ENCODE results near the gene LIPG. TPM values are rescaled to one million over a fixed set of nuclear protein-coding genes. Genes with fewer than 3 reads are reported as not detected.
"Not testable (repeated sequence)": the region's sequence is repeated elsewhere in the genome, so short reads cannot be mapped to it uniquely, and the experiment has no call there.

Gene LIPG
- total RNA-seq, 4 donors from 2014 or later, result 0.06 to 11.9 (median 1.3) TPM; not detected in 1

- no peaks in the 10 kb centered on the region for H3K4me1 ChIP-seq
- TF ChIP-seq EP300 (IDR thresholded peaks at IDR 0.05) (no peak), POLR2AphosphoS5 (IDR thresholded peaks at IDR 0.05) (no peak), POLR2A (IDR thresholded peaks at IDR 0.05; ENCODE audit: low read depth) (no peak)
- TF ChIP-seq, protein P1, sequence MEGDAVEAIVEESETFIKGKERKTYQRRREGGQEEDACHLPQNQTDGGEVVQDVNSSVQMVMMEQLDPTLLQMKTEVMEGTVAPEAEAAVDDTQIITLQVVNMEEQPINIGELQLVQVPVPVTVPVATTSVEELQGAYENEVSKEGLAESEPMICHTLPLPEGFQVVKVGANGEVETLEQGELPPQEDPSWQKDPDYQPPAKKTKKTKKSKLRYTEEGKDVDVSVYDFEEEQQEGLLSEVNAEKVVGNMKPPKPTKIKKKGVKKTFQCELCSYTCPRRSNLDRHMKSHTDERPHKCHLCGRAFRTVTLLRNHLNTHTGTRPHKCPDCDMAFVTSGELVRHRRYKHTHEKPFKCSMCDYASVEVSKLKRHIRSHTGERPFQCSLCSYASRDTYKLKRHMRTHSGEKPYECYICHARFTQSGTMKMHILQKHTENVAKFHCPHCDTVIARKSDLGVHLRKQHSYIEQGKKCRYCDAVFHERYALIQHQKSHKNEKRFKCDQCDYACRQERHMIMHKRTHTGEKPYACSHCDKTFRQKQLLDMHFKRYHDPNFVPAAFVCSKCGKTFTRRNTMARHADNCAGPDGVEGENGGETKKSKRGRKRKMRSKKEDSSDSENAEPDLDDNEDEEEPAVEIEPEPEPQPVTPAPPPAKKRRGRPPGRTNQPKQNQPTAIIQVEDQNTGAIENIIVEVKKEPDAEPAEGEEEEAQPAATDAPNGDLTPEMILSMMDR (IDR thresholded peaks at IDR 0.05), result no peak
- H3K27ac ChIP-seq (replicated peaks in 1 of 4), result no peak overlapping the region
- H3K9me3 ChIP-seq, result no peaks in the 10 kb centered on the region
- WGBS, result 90% methylated on average over 2 of the region's 2 CpGs
- no peak overlapping the region for H3K4me3 ChIP-seq
- no peaks in the 10 kb centered on the region for H3K36me3 ChIP-seq
- peaks cover 0 to 2% (median 0%) of the 10 kb centered on the region in 4 donors for H3K27me3 ChIP-seq
- intact Hi-C loops (cut with DNase I), result no loop called here
- peak; percentile 45 for DNase-seq (ENCODE audit: extremely low spot score)
These were observed 44.4 kb upstream of the LIPG start for GRCh38 chr18:49517483-49517882.

DNA sequence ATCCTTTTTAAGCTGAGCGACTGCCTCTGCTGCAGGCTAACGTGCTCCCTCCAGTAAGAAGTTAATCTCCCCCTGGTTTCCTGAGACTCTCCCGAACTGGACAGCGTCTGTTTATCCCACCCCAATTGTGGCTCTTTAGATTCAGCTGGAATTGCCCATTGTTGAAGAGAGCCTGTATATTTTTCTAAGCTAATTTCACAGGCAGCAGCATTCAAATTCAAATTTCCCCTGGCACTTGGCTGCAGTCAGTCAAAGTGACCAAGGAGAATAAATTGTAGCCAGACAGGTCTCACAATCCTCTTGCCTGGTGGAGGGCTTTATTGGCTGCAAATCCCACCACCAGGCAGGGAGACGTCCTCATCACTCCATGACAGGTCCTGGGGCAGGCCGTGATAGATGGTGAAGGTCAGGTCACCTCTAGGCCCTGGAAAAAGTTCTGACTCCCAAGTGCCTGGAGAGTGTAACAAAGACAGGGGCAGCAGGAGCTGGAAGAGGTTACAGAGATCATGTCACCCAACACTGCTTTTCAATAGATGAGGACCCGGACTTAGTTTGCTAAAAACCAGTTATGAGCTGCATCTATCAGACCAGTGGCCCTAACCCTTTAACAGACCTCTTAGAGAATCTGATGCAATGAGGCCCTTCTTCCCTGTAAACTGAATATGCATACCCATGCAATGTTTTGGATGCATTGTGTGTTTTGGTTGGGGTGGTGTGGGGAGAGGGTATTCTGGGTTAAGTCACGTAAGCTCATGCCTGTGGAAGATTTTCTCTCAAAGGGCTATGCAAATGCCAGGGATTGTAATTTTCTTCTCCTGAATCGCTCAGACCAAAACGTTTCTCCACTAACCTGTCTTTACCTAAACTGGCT, 42.5 kb upstream of the LIPG start:
- 77% methylated on average over 10 of the region's 10 CpGs for WGBS
- TF ChIP-seq POLR2A (IDR thresholded peaks at IDR 0.05; ENCODE audit: low read depth) (no peak), EP300 (IDR thresholded peaks at IDR 0.05) (no peak), POLR2AphosphoS5 (IDR thresholded peaks at IDR 0.05) (no peak)
- TF ChIP-seq, protein P1 (IDR thresholded peaks at IDR 0.05), result no peak
- peaks cover 0 to 5% (median 0%) of the 10 kb centered on the region in 4 donors for H3K27me3 ChIP-seq
- H3K36me3 ChIP-seq, result no peaks in the 10 kb centered on the region
- intact Hi-C loops (cut with DNase I), result no loop called here
- no peaks in the 10 kb centered on the region for H3K4me1 ChIP-seq
- DNase-seq (ENCODE audit: extremely low spot score), result no peak
- no peak overlapping the region for H3K4me3 ChIP-seq
- no peaks in the 10 kb centered on the region for H3K9me3 ChIP-seq
- no peak overlapping the region for H3K27ac ChIP-seq (replicated peaks in 1 of 4)

DNA sequence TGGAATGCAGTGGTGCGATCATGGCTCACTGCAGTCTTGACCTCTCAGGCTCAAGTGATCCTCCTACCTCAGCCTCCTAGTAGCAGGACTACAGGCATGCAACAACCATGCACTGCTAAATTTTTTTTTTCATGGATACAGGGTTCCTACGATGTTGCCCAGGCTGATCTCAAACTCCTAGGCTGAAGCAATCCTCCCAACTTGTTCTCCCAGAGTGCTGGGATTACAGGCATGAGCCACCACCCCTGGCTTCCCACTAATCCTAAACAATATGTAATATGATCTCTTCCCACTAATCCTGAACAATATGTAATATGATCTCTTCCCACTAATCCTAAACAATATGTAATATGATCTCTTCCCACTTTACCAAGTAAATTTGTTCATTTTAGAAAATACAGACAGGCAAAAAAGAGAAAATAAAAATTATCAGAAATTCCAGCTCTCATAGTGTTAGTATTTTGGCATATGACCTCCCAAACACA, 41.2 kb upstream of the LIPG start:
- H3K27me3 ChIP-seq, result peaks cover 0 to 5% (median 0%) of the 10 kb centered on the region in 4 donors
- 75% methylated on average over 2 of the region's 2 CpGs for WGBS
- no peak overlapping the region for H3K27ac ChIP-seq (replicated peaks in 1 of 4)
- no peak overlapping the region for H3K4me3 ChIP-seq
- TF ChIP-seq POLR2AphosphoS5 (IDR thresholded peaks at IDR 0.05), result no peak
- intact Hi-C loops (cut with DNase I), result no loop called here
- H3K36me3 ChIP-seq, result no peaks in the 10 kb centered on the region
- no peaks in the 10 kb centered on the region for H3K4me1 ChIP-seq
- DNase-seq (ENCODE audit: extremely low spot score), result peak; percentile 24
- H3K9me3 ChIP-seq, result no peaks in the 10 kb centered on the region

DNA sequence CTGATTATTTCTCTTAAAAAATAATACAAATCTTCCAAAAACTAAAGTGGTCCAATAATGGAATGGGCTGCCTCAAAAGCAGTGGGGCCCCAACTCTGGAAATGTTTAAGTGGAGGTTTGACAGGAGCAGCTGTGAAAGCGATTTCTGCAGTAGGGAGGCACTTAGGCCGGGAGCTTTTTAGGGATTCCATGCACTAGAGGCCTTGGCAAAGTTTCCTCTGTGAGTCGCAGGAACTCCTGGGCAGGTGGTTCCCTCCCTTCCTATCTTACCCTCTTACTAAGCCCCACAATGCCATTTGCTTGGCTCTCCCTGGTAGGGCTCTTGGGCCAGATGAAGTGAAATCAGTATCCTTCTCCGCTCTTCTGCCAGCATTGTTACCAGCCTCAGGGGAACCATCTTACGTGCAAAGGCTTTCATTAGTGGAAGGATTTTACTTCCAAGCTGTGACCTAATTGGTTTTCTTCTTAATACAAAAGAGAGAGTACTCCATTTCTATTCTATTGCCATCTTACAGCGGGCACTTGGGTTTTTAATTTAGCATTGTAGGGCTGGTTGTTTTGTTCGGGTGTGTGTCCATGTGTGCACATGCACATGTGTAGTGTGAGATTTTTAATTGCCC, 40.5 kb upstream of the LIPG start:
- Histone ChIP-seq H3K4me3 (no peak overlapping the region), H3K27me3 (peaks cover 0 to 5% (median 0%) of the 10 kb centered on the region in 4 donors), H3K36me3 (no peaks in the 10 kb centered on the region), H3K27ac (replicated peaks in 1 of 4) (no peak overlapping the region), H3K9me3 (no peaks in the 10 kb centered on the region), H3K4me1 (no peaks in the 10 kb centered on the region)
- TF ChIP-seq, protein P1 (IDR thresholded peaks at IDR 0.05), result no peak
- no peak for TF ChIP-seq EP300 (IDR thresholded peaks at IDR 0.05)
- TF ChIP-seq POLR2AphosphoS5 (IDR thresholded peaks at IDR 0.05), result no peak
- TF ChIP-seq POLR2A (IDR thresholded peaks at IDR 0.05; ENCODE audit: low read depth), result no peak
- intact Hi-C loops (cut with DNase I), result no loop called here
- peak; percentile 72 for DNase-seq (ENCODE audit: extremely low spot score)
- WGBS, result 87% methylated on average over 5 of the region's 7 CpGs

DNA sequence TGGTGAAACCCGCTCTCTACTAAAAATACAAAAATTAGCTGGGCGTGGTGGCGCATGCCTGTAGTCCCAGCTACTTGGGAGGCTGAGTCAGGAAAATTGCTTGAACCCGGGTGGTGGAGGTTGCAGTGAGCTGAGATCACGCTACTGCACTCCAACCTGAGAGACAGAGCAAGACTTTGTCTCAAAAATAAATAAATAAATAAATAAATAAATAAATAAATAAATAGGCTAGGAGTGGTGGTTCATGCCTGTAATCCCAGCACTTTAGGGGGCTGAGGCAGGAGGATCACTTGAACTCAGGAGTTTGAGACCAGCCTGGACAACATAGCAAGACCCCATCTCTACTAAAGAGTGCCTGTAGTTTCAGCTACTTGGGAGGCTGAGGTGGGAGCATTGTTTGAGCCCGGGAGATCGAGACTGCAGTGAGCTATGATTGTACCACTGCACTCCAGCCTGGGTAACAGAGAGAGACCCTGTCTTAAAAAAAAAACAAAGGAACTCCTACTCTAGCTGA, 38.2 kb upstream of the LIPG start:
- intact Hi-C loops (cut with DNase I); H3K36me3 ChIP-seq; H3K9me3 ChIP-seq; H3K4me1 ChIP-seq; DNase-seq (ENCODE audit: extremely low spot score); H3K27me3 ChIP-seq; H3K4me3 ChIP-seq; H3K27ac ChIP-seq (replicated peaks in 1 of 4): not testable (repeated sequence)
- WGBS, result 96% methylated on average over 7 of the region's 7 CpGs

All from esophagus muscularis mucosa (tissue), 4 donors.